NCI-H1436 (cell line): Measurements from ENCODE around the gene SNAP23.

Source experiments
- DNase-seq: peaks from one replicate; lab custom pipeline; 2025; lab: John Stamatoyannopoulos, UW

Gene SNAP23

DNA sequence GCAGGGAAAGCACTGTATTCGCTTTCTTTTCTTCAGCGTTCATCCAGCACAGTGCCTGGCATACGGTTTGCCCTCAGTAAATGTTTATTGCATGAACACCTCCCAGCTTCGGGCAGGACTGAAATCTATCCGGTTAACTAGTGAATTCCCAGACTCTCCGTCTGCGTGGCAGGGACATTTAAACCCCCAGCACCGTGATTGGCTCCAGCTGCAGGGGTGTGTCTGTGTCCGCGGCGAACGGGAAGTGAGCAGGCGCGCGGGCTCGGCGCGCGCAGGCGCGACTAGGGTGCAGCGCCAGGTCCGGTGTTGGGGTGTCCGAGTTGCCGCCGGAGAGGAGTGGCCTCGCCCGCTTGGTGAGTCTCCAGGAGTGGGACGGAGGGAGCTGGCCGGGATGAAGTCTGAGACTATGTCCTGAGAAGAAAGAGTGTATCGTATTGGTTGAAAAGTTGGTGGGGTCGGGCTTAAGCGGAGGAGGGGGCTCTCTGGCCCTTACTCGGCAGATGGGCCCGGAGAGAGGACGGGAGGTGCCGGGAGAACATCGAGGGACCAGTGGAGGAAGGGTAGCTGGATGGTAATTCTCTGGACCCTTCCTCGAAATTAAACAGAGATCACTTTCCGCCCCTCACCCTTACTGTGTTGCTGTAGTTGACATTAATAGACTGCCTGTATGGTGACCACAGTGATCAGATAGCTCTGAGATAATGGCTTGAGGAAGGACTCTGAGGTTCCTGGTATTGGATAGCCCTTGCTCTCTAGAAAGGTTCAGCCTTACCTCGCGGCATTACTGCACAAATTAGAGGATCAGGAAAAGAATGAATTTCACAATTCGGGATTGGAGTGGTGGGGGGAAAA, at the start of gene SNAP23:
Gene SNAP23, plus strand, starts transcription at position 274 of the 852 bp plus-strand sequence. CDS start 16,213 bp downstream, outside the sequence.
- peak; percentile 69 for DNase-seq

DNA sequence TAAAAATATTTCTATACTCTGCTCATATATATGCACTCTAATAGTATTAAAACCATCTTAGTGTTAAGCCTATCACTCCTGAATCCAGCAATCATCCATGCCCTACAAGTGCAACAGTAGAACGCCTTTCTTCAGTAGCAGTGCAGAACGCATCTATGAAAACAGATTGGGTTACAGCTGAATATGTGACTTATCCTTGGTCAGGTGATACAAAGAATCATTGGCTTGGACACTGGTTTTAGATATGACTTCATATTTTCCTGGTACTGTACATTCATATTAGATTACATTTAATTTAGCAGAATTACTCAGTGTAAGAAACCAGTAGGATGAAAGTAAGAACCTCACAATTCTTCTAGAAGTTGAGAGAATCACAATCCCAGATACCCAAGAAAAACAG, 47.8 kb upstream of the SNAP23 start:
- no peak for DNase-seq

- no peak for DNase-seq
These were observed 47.2 kb upstream of the SNAP23 start for GRCh38 chr15:42448281-42448680.

DNA sequence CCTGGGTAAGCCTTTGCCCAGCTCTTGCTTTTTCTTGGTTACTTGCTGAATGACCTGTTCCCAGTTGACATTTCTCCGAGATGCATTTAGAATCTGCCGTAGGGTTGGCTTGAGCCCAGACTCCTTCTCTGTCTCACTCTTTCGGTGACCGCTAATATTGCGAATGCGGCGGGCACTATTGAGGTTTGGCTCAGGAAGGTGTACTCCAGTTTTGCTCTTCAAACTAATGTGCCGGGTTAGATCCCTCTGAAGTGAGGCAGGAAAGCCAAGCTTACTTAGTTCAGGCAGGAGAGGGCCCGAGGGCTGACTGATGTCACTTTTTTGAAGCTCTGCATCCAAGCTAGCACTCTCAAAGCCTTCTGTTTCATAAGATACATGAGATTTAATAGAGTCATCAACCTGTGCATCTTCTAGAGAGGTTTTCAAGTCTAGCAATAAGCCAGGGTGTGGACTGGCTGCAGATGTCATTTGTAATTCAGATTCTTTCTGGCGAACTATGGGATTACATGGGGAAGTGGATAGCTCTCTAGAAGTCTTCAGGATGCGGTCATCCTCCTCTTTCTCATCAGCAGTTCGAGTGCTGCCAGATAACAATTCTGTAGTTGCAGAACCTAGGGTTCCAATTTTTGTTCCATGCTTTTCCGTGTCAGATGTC, 45.5 kb upstream of the SNAP23 start:
- no peak for DNase-seq

- DNase-seq, result no peak
These were observed 45.0 kb upstream of the SNAP23 start for GRCh38 chr15:42450425-42450790.

DNA sequence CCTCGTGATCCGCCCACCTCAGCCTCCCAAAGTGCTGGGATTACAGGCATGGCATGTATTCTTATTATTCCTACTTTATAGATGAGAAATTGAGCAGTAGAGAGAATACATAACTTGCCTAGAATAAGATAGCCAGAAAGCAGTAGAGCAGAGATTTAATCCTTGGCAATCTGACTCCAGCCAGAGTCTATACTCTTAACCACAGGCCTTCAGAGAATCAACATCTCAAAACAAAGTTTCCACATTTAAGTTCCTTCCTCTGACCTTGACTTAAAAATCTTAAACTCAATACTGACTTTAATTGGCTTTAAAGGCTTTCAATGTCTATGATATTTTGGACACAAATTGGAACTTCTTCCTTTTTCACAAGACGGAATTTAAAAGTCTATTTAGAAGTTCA, 41.6 kb upstream of the SNAP23 start:
- no peak for DNase-seq

GRCh38 chr15:42456531-42456930, 38.9 kb upstream of the SNAP23 start:
- no peak for DNase-seq

DNA sequence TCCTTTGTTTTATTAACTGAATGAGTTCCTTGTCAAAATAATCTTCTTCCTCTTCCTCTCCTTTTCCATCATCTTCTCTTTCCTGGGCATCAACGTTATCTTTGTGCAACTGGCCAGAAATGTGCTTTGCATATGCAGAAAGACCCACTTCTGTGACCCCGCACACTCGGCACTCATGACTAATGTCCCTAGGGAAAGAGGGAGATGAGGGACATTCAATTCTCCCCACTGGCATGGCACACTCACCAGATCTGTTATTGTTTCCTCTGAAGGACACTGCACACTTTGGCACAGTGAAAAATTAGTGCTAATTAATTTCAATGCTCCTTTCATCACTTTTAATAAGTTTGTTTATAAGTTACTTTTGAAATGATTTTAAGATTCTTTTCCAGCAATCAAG, 38.5 kb upstream of the SNAP23 start:
- DNase-seq, result no peak

- DNase-seq, result no peak
These were observed 37.7 kb upstream of the SNAP23 start for GRCh38 chr15:42457445-42458442.

DNA sequence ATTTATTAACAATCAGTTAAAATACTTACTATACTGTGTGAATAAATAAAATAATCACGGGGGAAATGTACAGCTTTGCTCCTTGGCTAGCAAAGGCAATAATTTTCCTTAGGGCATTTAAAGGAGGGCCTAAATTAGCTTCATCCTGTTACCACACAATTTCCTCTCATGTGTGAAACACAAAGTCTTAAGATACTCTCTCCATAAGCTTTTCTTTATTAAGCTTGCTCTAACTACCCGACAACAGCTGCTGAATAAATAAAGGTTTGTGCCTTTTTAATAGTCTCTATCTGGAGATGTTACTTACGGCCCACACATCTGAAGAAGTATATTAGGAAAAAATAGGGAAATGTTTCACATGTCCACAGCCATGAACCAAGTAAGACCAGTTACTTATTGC, 34.2 kb upstream of the SNAP23 start:
- DNase-seq, result no peak

GRCh38 chr15:42465520-42466259, 29.7 kb upstream of the SNAP23 start:
- no peak for DNase-seq

DNA sequence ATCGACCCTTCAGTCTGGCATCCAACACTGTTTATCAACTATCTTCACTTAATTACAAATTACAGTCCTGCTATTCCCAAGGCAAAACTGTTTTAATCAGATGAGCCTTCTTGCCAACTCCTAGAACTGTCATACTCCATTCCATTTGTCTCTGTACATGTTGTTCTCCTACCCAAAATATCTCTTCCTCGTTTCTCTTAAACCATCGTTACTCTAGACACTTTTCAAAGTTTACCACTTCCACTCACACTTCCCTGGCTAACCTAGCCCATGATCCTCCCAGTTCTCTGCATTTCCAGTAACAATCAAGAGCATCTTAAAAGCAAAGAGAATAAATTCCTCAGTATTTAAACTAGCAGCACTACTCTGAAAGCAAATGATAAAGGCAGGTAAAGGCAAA, 24.4 kb upstream of the SNAP23 start:
- DNase-seq, result no peak

DNA sequence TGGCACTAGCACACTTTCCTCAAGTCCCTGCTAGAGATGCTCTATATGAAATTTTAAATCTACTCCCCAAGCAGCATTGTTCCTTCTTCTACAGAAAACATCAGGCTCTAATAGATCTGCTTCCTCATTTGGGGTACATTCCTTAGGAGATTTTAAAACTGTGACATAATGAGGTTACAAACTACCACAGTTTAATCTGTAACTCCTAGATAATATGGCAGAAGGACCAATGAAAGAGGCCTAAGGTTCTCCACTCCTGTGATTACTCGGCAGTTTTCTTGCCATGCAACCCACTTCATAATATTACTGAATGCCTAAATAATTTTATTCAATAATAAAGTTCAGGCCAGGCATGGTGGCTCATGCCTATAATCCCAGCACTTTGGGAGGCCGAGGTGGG, 20.6 kb upstream of the SNAP23 start:
- DNase-seq, result no peak

DNA sequence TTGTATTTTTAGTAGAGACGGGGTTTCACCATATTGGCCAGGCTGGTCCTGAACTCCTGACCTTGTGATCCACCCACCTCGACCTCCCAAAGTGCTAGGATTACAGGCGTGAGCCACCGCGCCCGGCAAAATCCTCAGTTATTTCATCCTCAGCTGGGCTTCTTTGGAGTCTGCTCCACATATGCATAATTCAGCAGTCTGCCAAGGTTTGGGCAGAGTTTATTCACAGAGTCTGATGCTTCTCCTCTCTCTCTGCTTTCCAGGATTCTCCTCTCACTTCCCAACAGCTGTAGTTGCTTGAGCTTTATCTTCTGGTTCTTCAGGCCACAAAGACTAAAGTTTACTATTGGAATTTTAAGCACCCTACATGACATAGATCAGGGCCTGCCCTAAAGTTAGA, 12.7 kb upstream of the SNAP23 start:
- no peak for DNase-seq

- no peak for DNase-seq
These were observed 11.8 kb upstream of the SNAP23 start for GRCh38 chr15:42483677-42484076.

- DNase-seq, result no peak
These were observed 5.2 kb upstream of the SNAP23 start for GRCh38 chr15:42490291-42490670.

GRCh38 chr15:42490671-42491538, 4.5 kb upstream of the SNAP23 start, which contains the start of gene ZNF106:
Gene ZNF106 (minus strand): TSS chr15:42491141. CDS start chr15:42472289, 18,852 bp downstream.
- DNase-seq, result peak; percentile 86

GRCh38 chr15:42491539-42492225, 3.8 kb upstream of the SNAP23 start:
- DNase-seq, result no peak

- DNase-seq, result no peak
These were observed 1.8 kb upstream of the SNAP23 start for GRCh38 chr15:42493679-42494078.

GRCh38 chr15:42494998-42495360, 455 bp upstream of the SNAP23 start:
- DNase-seq, result no peak
